Measurements from ENCODE around the gene ZFHX3. TPM values are rescaled to one million over a fixed set of nuclear protein-coding genes. Genes with fewer than 3 reads are reported as not detected.

ZFHX3 gene
- total and polyA plus RNA-seq, 9 of the 15 experiments (the other 6 are each of a cell fraction or from before 2014, with no cell fraction given) = 0.01 to 0.23 (median 0.06) TPM; not detected in 4

DNA sequence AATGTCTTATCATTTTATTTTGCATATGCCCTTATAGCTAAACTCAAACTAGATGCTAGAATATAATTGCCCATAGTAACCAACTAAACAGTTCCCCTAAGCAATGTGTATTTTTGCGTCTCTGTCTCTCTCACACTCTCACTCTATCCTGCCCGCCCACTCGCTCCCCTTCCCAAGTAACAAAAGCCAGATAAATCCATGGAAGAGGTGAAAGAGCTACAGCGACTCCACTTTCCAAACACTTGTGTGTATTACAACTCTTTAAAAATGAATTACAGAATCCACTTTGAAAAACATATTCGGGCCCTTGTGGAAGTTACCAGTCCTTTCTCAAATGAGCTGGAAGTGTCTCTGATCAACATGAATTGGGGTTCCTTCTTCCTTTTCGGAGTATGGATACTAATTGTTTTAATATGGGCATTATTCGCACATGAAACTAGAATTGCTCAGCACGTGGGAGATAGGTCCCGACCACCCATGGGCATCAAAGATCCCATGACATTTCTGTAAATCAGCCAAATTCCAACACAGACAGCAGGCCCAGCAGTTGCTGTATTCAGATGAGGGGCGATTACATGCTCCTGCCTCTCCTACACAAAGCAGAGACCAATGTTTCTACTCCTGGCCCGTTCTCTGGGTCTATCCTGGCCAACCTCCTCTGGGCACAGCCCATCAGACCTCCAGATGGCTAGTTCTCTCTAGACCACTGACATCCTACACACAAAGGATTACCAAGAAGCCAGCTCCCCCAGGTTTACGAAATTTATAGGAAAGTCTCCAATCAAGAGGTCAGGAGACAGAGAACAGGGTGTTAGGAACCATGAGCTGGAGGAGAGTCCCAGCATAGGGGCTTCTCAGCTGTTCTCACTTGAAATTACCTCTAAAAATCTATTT lies 121.5 kb downstream of the ZFHX3 start:
- H3K9me3 ChIP-seq (replicated peaks; ENCODE audit: control insufficient read depth, insufficient read depth, low read depth, low read length) = no peaks in the 10 kb centered on the region
- H3K9me1 ChIP-seq (ENCODE audit: control insufficient read depth, insufficient read depth, low read length) = no peaks in the 10 kb centered on the region
- intact Hi-C loops (cut with micrococcal nuclease) (no loop called here), in situ Hi-C loops (cut with MboI) (no loop called here)
- FAIRE-seq (no peak), ATAC-seq (no peak), DNase-seq (ENCODE audit: extremely low read depth in 1 of 4, low spot score in 3 of 4) (no peak)
- H3K27me3 ChIP-seq (ENCODE audit: control insufficient read depth in 2 of 2, insufficient read depth in 2 of 2, low read length in 2 of 2) = peaks cover 14 to 44% of the 10 kb centered on the region in 2 experiments; a peak in 4 of 5 replicates
- peaks cover 0 to 3% of the 10 kb centered on the region in 2 experiments; a peak in 1 of 5 replicates for H3K4me1 ChIP-seq (replicated peaks in 1 of 2; ENCODE audit: control insufficient read depth in 2 of 2, insufficient read depth in 2 of 2, low read length in 2 of 2)
- ChIA-PET POLR2A (no interaction called here), CTCF (ENCODE audit: low intra/inter-chr PET ratio) (no interaction called here)
- H3K4me3 ChIP-seq = no peak overlapping the region
- TF ChIP-seq SAFB (IDR thresholded peaks at IDR 0.05; ENCODE audit: borderline replicate concordance, low read depth, low read length) (no peak), CREB3L1 (IDR thresholded peaks at IDR 0.05; ENCODE audit: borderline replicate concordance, low read depth) (no peak), SMARCE1 (IDR thresholded peaks at IDR 0.05) (no peak), TFAM (CRISPR knock-in tag; conservative IDR thresholded peaks at IDR 0.05) (no peak), ZNF436 (CRISPR knock-in tag; IDR thresholded peaks at IDR 0.05) (no peak), ZC3H8 (IDR thresholded peaks at IDR 0.05) (no peak), RAD51 (IDR thresholded peaks at IDR 0.05; ENCODE audit: borderline replicate concordance, low read depth) (no peak), FOXJ3 (CRISPR knock-in tag; IDR thresholded peaks at IDR 0.05) (no peak), HDAC3 (IDR thresholded peaks at IDR 0.05; ENCODE audit: borderline replicate concordance, partially characterized antibody) (no peak), SMARCA4 (IDR thresholded peaks at IDR 0.05) (no peak), MBD1 (CRISPR knock-in tag; IDR thresholded peaks at IDR 0.05) (no peak), FOXJ2 (tag; IDR thresholded peaks at IDR 0.05) (no peak), MIER1 (IDR thresholded peaks at IDR 0.05; ENCODE audit: low read depth) (no peak), U2AF1 (optimal IDR thresholded peaks at IDR 0.05; ENCODE audit: low read depth, low read length) (no peak), NCOR1 (IDR thresholded peaks at IDR 0.05) (no peak), SRSF3 (IDR thresholded peaks at IDR 0.05; ENCODE audit: insufficient read depth, low read length) (no peak), BRF2 (IDR thresholded peaks at IDR 0.05; ENCODE audit: borderline replicate concordance, insufficient read depth, insufficient read length) (no peak)
- BruUV-seq (replicated peaks) = no TSS peak
- H3K9ac ChIP-seq (ENCODE audit: insufficient read depth in 1 of 2, low read depth in 2 of 2, low read length in 2 of 2) = no peak overlapping the region
- H2AFZ ChIP-seq (ENCODE audit: low read depth, low read length) = no peak overlapping the region
- H3K79me2 ChIP-seq (ENCODE audit: control insufficient read depth, insufficient read depth, low read length) = no peaks in the 10 kb centered on the region
- WGBS (ENCODE audit: insufficient coverage, low coverage, missing lambda C conversion rate) = 0% methylated on average over 11 of the region's 12 CpGs
- H4K20me1 ChIP-seq (replicated peaks; ENCODE audit: control insufficient read depth, insufficient read depth, low read length) = no peaks in the 10 kb centered on the region; the same call in 1 of the 2 replicates
- no peak overlapping the region for H3K4me2 ChIP-seq (ENCODE audit: insufficient read depth, low read length)
- H3K27ac ChIP-seq (ENCODE audit: extremely low read depth, low read depth, low read length) = no peak overlapping the region
- no peaks in the 10 kb centered on the region for H3K36me3 ChIP-seq (ENCODE audit: control insufficient read depth, insufficient read depth, low read length)

Measured in K562 (cell line).